Esophagus squamous epithelium (tissue), 5 donors: ENCODE data around the gene CARMIL1. TPM values are rescaled to one million over a fixed set of nuclear protein-coding genes. Genes with fewer than 3 reads are reported as not detected.

ENCODE experiments used
- DNase-seq: peaks from one replicate; lab custom pipeline; 2025; lab: John Stamatoyannopoulos, UW
- H3K27ac ChIP-seq, 4 donors: fragments of 200-600 bp; sonication (generic); one replicate each; pipeline ENCODE4 v1.5.1; 2016 to 2019; ENCODE audit warnings: mild to moderate bottlenecking in 1 of 4
- H3K27me3 ChIP-seq, 4 donors: fragments of 200-600 bp; sonication (generic); 1 replicate in 3 of 4; 2 replicates in 1 of 4; pipeline versions ENCODE4 v1.5.1 to v1.6.0; 2017 to 2021; ENCODE audit warnings: antibody characterized with exemption in 1 of 4
- H3K36me3 ChIP-seq, 3 donors: fragments of 200-600 bp; sonication (generic); one replicate each; pipeline ENCODE4 v1.5.1; 2016 to 2019
- H3K4me1 ChIP-seq, 3 donors: fragments of 200-600 bp; sonication (generic); one replicate each; pipeline ENCODE4 v1.5.1; 2017 to 2019
- H3K4me3 ChIP-seq, 4 donors: fragments of 200-600 bp; sonication (generic); 1 replicate in 3 of 4; 2 replicates in 1 of 4; pipeline ENCODE4 v1.5.1; 2016 to 2019; ENCODE audit warnings: mild to moderate bottlenecking in 2 of 4, moderate library complexity in 1 of 4
- H3K9me3 ChIP-seq, 3 donors: fragments of 200-600 bp; sonication (generic); one replicate each; pipeline ENCODE4 v1.5.1; 2016 to 2019
- CTCF ChIP-seq, 6 experiments: fragments of 450-650 bp in 4 of 6; fragments of 200-600 bp in 2 of 6; sonication (generic) in 2 of 6; IDR thresholded peaks; one replicate each; pipeline ENCODE4 v1.5.1; 2016 to 2019; ENCODE audit warnings: antibody characterized with exemption in 6 of 6, mild to moderate bottlenecking in 4 of 6, moderate library complexity in 4 of 6
- POLR2A ChIP-seq, 4 donors: fragments of 450-650 bp; IDR thresholded peaks; one replicate each; pipeline ENCODE4 v1.6.1; 2017; ENCODE audit warnings: antibody characterized with exemption in 4 of 4, mild to moderate bottlenecking in 4 of 4, moderate library complexity in 3 of 4
- WGBS, 2 donors: methylation state at CpG; one replicate each; pipeline ENCODE4 v1.1.5; 2018; 5-methylcytosine and 5-hydroxymethylcytosine counted together
- intact Hi-C: fragments of 100-400 bp; cut with DNase I; formaldehyde crosslinking; loops from one replicate; pipeline ENCODE4 v1.15.0; 2022
- total RNA-seq, 4 donors: library from RNA; depleted of rRNA; stranded (reverse); fragments of >200 nt; gene quantifications; one replicate each; pipeline ENCODE4 v1.1.0, GENCODE V29; 2016
- donor health status: DM: yes; HTN: yes; CAD: no.

CARMIL1 gene
- total RNA-seq, 4 donors from 2014 or later, result 7.2 to 19.7 (median 18.3) TPM

DNA sequence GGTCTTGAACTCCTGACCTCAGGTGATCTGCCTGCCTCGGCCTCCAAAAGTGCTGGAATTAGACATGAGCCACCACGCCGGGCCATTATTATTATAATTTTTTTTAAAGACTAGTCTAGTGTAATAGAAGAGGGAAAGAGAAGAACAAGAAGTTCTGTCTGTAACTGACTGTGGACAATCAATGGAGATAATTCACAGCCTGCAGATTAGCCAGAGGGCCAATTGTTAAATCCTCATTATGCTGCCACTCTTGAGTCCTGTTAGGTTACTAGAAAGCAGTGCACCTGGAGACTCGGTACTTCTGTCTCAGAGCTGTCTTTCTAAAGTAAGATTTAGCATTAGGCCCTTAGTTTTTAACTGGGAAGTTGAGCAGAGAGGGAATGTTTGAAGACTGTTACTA, 37.5 kb downstream of the CARMIL1 start:
- intact Hi-C loops, result no loop called here
- 83 to 88% methylated on average over 3 to 4 of the region's 4 CpGs for WGBS, 2 donors
- Histone ChIP-seq H3K9me3 (no peaks in the 10 kb centered on the region), H3K27me3 (no peaks in the 10 kb centered on the region), H3K27ac (no peak overlapping the region), H3K36me3 (no peaks in the 10 kb centered on the region), H3K4me3 (no peak overlapping the region), H3K4me1 (peaks cover 0 to 39% (median 22%) of the 10 kb centered on the region in 3 donors)
- no peak for TF ChIP-seq POLR2A (IDR thresholded peaks at IDR 0.05)
- TF ChIP-seq CTCF (IDR thresholded peaks at IDR 0.05), result no peak
- no peak for DNase-seq

DNA sequence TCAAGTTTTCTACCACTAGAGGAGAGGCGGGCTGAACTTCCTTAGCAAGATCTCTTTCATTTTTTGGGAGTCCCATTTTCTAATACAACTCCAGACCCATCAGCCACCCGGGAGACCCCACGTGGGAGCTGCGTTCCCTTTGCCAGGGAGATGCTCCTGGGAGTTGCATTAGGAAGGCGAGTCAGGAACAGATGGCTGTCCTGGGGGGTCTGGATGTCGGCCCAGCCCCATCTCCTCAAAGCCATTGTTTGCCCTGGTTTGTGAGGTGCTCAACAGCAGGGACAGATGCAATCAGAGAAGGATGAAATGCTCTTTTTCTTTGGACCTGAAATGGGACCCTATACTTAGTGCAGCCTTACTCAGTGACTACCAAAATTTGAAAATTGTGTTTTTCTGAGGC, 39.4 kb downstream of the CARMIL1 start:
- intact Hi-C loops, result no loop called here
- DNase-seq, result no peak
- Histone ChIP-seq H3K4me1 (peaks cover 0 to 20% (median 3%) of the 10 kb centered on the region in 3 donors), H3K27ac (no peak overlapping the region), H3K36me3 (no peaks in the 10 kb centered on the region), H3K9me3 (no peaks in the 10 kb centered on the region), H3K4me3 (no peak overlapping the region), H3K27me3 (no peaks in the 10 kb centered on the region)
- WGBS, 2 donors, result 75 to 86% methylated on average over 1 to 4 of the region's 6 CpGs
- TF ChIP-seq POLR2A (IDR thresholded peaks at IDR 0.05) (no peak), CTCF (IDR thresholded peaks at IDR 0.05) (no peak)

DNA sequence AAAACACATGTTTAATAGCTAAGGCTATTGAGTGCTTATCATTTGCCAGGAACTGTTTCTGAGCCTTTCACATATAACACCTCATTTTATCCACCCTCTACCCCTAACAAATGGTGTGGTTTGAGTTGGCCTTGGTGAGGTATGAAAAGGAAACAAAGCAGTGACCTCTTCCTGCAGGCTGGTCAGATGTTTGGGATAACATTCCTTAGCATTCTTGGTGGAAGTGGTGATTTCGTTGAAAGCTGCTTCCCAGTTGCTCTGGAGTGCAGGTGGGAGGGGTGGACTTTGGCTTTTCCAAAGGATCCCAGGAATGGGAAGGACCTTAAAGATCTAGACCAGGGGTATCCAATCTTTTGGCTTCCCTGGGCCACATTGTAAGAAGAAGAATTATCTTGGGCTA, 41.3 kb downstream of the CARMIL1 start:
- intact Hi-C loops, result no loop called here
- H3K27ac ChIP-seq, result no peak overlapping the region
- H3K36me3 ChIP-seq, result no peaks in the 10 kb centered on the region
- peaks cover 0 to 19% (median 7%) of the 10 kb centered on the region in 3 donors for H3K4me1 ChIP-seq
- no peak overlapping the region for H3K4me3 ChIP-seq
- WGBS, 2 donors, result 0 to 50% methylated on average over 1 of the region's 1 CpG
- H3K27me3 ChIP-seq, result no peaks in the 10 kb centered on the region
- no peaks in the 10 kb centered on the region for H3K9me3 ChIP-seq
- TF ChIP-seq CTCF (IDR thresholded peaks at IDR 0.05), result no peak
- no peak for TF ChIP-seq POLR2A (IDR thresholded peaks at IDR 0.05)
- no peak for DNase-seq

DNA sequence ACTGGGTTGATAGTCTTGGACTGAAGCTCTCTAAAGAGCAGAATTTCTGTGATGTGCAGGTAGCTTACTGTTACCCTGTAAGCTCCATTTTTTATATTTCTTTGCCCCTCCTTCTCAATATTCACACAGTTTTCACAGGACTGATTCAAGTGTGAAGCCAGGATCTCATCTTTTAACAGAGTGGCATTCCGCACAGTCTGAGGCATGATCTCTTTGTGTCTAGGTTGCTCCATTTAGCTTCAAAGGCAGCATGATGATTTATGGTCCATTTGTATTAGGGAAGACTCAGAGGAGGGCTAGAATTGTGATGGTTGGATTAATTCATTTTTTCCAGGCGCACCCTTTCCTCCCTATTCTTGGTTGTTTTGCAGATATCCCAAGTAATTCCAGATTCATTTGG, 43.5 kb downstream of the CARMIL1 start:
- H3K36me3 ChIP-seq, result no peaks in the 10 kb centered on the region
- DNase-seq, result no peak
- WGBS, 2 donors, result 92 to 96% methylated on average over 2 of the region's 2 CpGs
- H3K27me3 ChIP-seq, result no peaks in the 10 kb centered on the region
- intact Hi-C loops, result no loop called here
- no peak overlapping the region for H3K27ac ChIP-seq
- TF ChIP-seq POLR2A (IDR thresholded peaks at IDR 0.05), result no peak
- no peak for TF ChIP-seq CTCF (IDR thresholded peaks at IDR 0.05)
- no peaks in the 10 kb centered on the region for H3K9me3 ChIP-seq
- H3K4me1 ChIP-seq, result peaks cover 0 to 9% (median 7%) of the 10 kb centered on the region in 3 donors
- H3K4me3 ChIP-seq, result no peak overlapping the region

- no peak for DNase-seq
- Histone ChIP-seq H3K27me3 (no peaks in the 10 kb centered on the region), H3K27ac (no peak overlapping the region), H3K36me3 (no peaks in the 10 kb centered on the region), H3K4me1 (peaks cover 0 to 9% (median 7%) of the 10 kb centered on the region in 3 donors), H3K9me3 (no peaks in the 10 kb centered on the region), H3K4me3 (no peak overlapping the region)
- TF ChIP-seq POLR2A (IDR thresholded peaks at IDR 0.05), result no peak
- no peak for TF ChIP-seq CTCF (IDR thresholded peaks at IDR 0.05)
- intact Hi-C loops, result no loop called here
- 17 to 57% methylated on average over 1 of the region's 1 CpG for WGBS, 2 donors
Observed at GRCh38 chr6:25324066-25324762, 45.0 kb downstream of the CARMIL1 start.
